Tibial nerve (tissue), 4 donors: ENCODE measurements around the gene NLRP12.
"Not testable (repeated sequence)": the region's sequence is repeated elsewhere in the genome, so short reads cannot be mapped to it uniquely, and the experiment has no call there.

Source experiments
- CTCF ChIP-seq, 5 experiments: fragments of 200-600 bp in 3 of 5; fragments of 450-650 bp in 2 of 5; sonication (generic) in 3 of 5; IDR thresholded peaks; one replicate each; pipeline ENCODE4 v1.5.1; 2016 to 2019; ENCODE audit warnings: antibody characterized with exemption in 5 of 5, mild to moderate bottlenecking in 3 of 5, moderate library complexity in 2 of 5
- EP300 ChIP-seq, 2 donors: sonication (generic); formaldehyde crosslinking; IDR thresholded peaks; one replicate each; pipeline ENCODE4 v1.6.1; 2017; ENCODE audit warnings: antibody characterized with exemption in 2 of 2, mild to moderate bottlenecking in 1 of 2
- POLR2A ChIP-seq, 2 donors: fragments of 450-650 bp; IDR thresholded peaks; one replicate each; pipeline ENCODE4 v1.6.1; 2017; ENCODE audit warnings: antibody characterized with exemption in 2 of 2, mild to moderate bottlenecking in 2 of 2, moderate library complexity in 2 of 2

- TF ChIP-seq CTCF, POLR2A, EP300 (IDR thresholded peaks at IDR 0.05): not testable (repeated sequence)
Measured at GRCh38 chr19:53840914-53841313, 16.8 kb upstream of the NLRP12 start.
